ENCODE measurements around the gene KLRG1. TPM values are rescaled to one million over a fixed set of nuclear protein-coding genes. Genes with fewer than 3 reads are reported as not detected.

The KLRG1 gene
- total RNA-seq, 1 experiment from 2014 or later, result 2.1 TPM

- Histone ChIP-seq H2BK5ac (ENCODE audit: insufficient read length, low read length) (no peak overlapping the region), H2BK15ac (ENCODE audit: low read depth, low read length) (no peak overlapping the region), H3K23me2 (ENCODE audit: insufficient read length, low read depth, low read length, poor library complexity, severe bottlenecking) (no peaks in the 10 kb centered on the region), H2AK5ac (ENCODE audit: insufficient read length, low read length) (no peak overlapping the region), H3K4ac (ENCODE audit: low read depth, low read length) (no peak overlapping the region), H4K8ac (replicated peaks; ENCODE audit: insufficient read length, low read depth, low read length) (no peak overlapping the region), H4K91ac (ENCODE audit: insufficient read length, low read depth, low read length) (no peak overlapping the region), H2BK12ac (ENCODE audit: insufficient read length, low read depth, low read length) (no peak overlapping the region), H3K27me3 (ENCODE audit: insufficient read depth, low read length) (no peaks in the 10 kb centered on the region), H3K56ac (ENCODE audit: insufficient read length, low read depth, low read length) (no peak overlapping the region), H3K79me1 (ENCODE audit: insufficient read depth, low read depth, low read length, poor library complexity, severe bottlenecking) (no peaks in the 10 kb centered on the region), H3T11ph (ENCODE audit: low read length) (no peak overlapping the region), H2BK120ac (ENCODE audit: low read depth, low read length, poor library complexity, severe bottlenecking) (no peak overlapping the region), H3K79me2 (ENCODE audit: insufficient read depth, low read length) (no peaks in the 10 kb centered on the region), H3K23ac (ENCODE audit: insufficient read length, low read depth, low read length) (no peak overlapping the region), H3K4me1 (ENCODE audit: insufficient read depth, low read length) (no peaks in the 10 kb centered on the region), H3K4me2 (ENCODE audit: insufficient read depth, insufficient read length, low read length) (no peak overlapping the region), H3K9me3 (ENCODE audit: control insufficient read depth, low read depth, low read length) (no peaks in the 10 kb centered on the region), H3K18ac (ENCODE audit: insufficient read length, low read depth, low read length) (no peak overlapping the region), H4K20me1 (ENCODE audit: control insufficient read depth, insufficient read depth, insufficient read length) (no peaks in the 10 kb centered on the region), H2AFZ (ENCODE audit: low read length) (no peak overlapping the region), H4K5ac (ENCODE audit: insufficient read length, low read depth, low read length) (no peak overlapping the region), H2BK20ac (ENCODE audit: low read depth, low read length, poor library complexity, severe bottlenecking) (no peak overlapping the region), H3K9ac (ENCODE audit: extremely low read depth, insufficient read length, low read length) (no peak overlapping the region), H3K27ac (ENCODE audit: insufficient read length, low read depth, low read length) (no peak overlapping the region), H3K14ac (ENCODE audit: insufficient read depth, low read length) (no peak overlapping the region)
- peaks cover 0 to 4% (median 0%) of the 10 kb centered on the region in 3 experiments; a peak in 2 of 7 replicates for H3K36me3 Mint-ChIP-seq (ENCODE audit: insufficient read depth in 1 of 3, low read depth in 3 of 3)
- H3K4me1 Mint-ChIP-seq, result peaks cover 5 to 9% of the 10 kb centered on the region in 2 experiments
- H3K9me3 Mint-ChIP-seq, result no peaks in the 10 kb centered on the region; a peak in 1 of 5 replicates
- H3K4me3 Mint-ChIP-seq, result no peak overlapping the region
- no peak for DNase-seq
- H3K27ac Mint-ChIP-seq, result peak overlapping the region in 1 of 3 experiments; percentile 27; a peak in 2 of 7 replicates
- TF ChIP-seq CTCF (conservative IDR thresholded peaks at IDR 0.05), result no peak
- no peaks in the 10 kb centered on the region for H3K27me3 Mint-ChIP-seq (ENCODE audit: low read depth)
- WGBS (ENCODE audit: extremely low coverage, insufficient read length, low lambda C conversion rate), result no CpG with 5 or more reads among the region's 7 CpGs
Observed at GRCh38 chr12:9027161-9028059, 38.1 kb downstream of the KLRG1 start.
